Adipose tissue (tissue), 3 donors: ENCODE measurements around the gene ICE2. TPM values are rescaled to one million over a fixed set of nuclear protein-coding genes. Genes with fewer than 3 reads are reported as not detected.

Experiments used
- H3K27ac ChIP-seq: one replicate; pipeline ENCODE4 v1.5.1; 2013; ENCODE audit warnings: low read depth, low read length
- WGBS, 3 donors: extraction: QIAGEN DNeasy Blood & Tissue Kit; methylation state at CpG; one replicate each; pipeline ENCODE4 v1.1.7; 2013; 5-methylcytosine and 5-hydroxymethylcytosine counted together
- polyA plus RNA-seq, 3 donors: library from polyadenylated mRNA; stranded (reverse); fragments of 200-250 nt; gene quantifications; one replicate each; pipeline ENCODE4 v1.2.3, GENCODE V29; 2013
- donor health status: healthy with polysubstance abuse.
- donor health status: Bipolar disorder and iron deficiency.
- donor health status: healthy.

Gene ICE2
- 10 to 100 TPM in 1 of 3 donors, 1 to 10 TPM in 2; 7.2 to 13.2 (median 9.6) TPM for polyA plus RNA-seq

- H3K27ac ChIP-seq: peak within 1 kb of the TSS; percentile 73
- WGBS, 3 donors: 0% methylated on average over 54 to 57 of the region's 57 CpGs
Measured at GRCh38 chr15:60478566-60479360, at the start of gene ICE2. ICE2 (minus strand) TSS chr15:60479142; CDS start chr15:60477977, 1,165 bp downstream.

GRCh38 chr15:60528530-60528929, 49.6 kb upstream of the ICE2 start:
- 85 to 91% (median 90%) methylated on average over 1 of the region's 1 CpG for WGBS, 3 donors
- H3K27ac ChIP-seq: no peak overlapping the region

GRCh38 chr15:60527456-60527855, 48.5 kb upstream of the ICE2 start:
- H3K27ac ChIP-seq: no peak overlapping the region
- 80 to 90% (median 87%) methylated on average over 4 of the region's 4 CpGs for WGBS, 3 donors

- 67 to 83% (median 69%) methylated on average over 10 of the region's 10 CpGs for WGBS, 3 donors
- H3K27ac ChIP-seq: no peak overlapping the region
Measured at GRCh38 chr15:60526127-60526616, 47.2 kb upstream of the ICE2 start.

- 62 to 74% (median 66%) methylated on average over 4 of the region's 4 CpGs for WGBS, 3 donors
- no peak overlapping the region for H3K27ac ChIP-seq
Measured at GRCh38 chr15:60525341-60526039, 46.5 kb upstream of the ICE2 start.

- 42 to 62% (median 55%) methylated on average over 2 of the region's 2 CpGs for WGBS, 3 donors
- H3K27ac ChIP-seq: no peak overlapping the region
Measured at GRCh38 chr15:60523056-60523455, 44.1 kb upstream of the ICE2 start.

GRCh38 chr15:60520825-60521368, 42.0 kb upstream of the ICE2 start:
- 66 to 71% (median 69%) methylated on average over 8 of the region's 8 CpGs for WGBS, 3 donors

GRCh38 chr15:60520013-60520824, 41.3 kb upstream of the ICE2 start:
- 76 to 81% (median 80%) methylated on average over 6 of the region's 6 CpGs for WGBS, 3 donors
- no peak overlapping the region for H3K27ac ChIP-seq

More at GRCh38 chr15:60520825-60521368, 42.0 kb upstream of the ICE2 start:
- no peak overlapping the region for H3K27ac ChIP-seq

- WGBS, 3 donors: 68 to 90% (median 73%) methylated on average over 1 of the region's 1 CpG
- H3K27ac ChIP-seq: no peak overlapping the region
Measured at GRCh38 chr15:60519218-60519617, 40.3 kb upstream of the ICE2 start.

- no peak overlapping the region for H3K27ac ChIP-seq
- WGBS, 3 donors: 73 to 91% (median 83%) methylated on average over 8 of the region's 8 CpGs
Measured at GRCh38 chr15:60518511-60518910, 39.6 kb upstream of the ICE2 start.

- H3K27ac ChIP-seq: no peak overlapping the region
- 95 to 97% (median 96%) methylated on average over 12 of the region's 12 CpGs for WGBS, 3 donors
Measured at GRCh38 chr15:60514261-60514881, 35.4 kb upstream of the ICE2 start.

- WGBS, 3 donors: 93 to 95% (median 94%) methylated on average over 7 of the region's 7 CpGs
Measured at GRCh38 chr15:60513676-60514075, 34.7 kb upstream of the ICE2 start.

GRCh38 chr15:60512937-60513336, 34.0 kb upstream of the ICE2 start:
- H3K27ac ChIP-seq: no peak overlapping the region
- WGBS, 3 donors: 56 to 85% (median 80%) methylated on average over 4 of the region's 4 CpGs

More at GRCh38 chr15:60513676-60514075, 34.7 kb upstream of the ICE2 start:
- no peak overlapping the region for H3K27ac ChIP-seq

- 85 to 89% (median 87%) methylated on average over 21 of the region's 21 CpGs for WGBS, 3 donors
- no peak overlapping the region for H3K27ac ChIP-seq
Measured at GRCh38 chr15:60511351-60512031, 32.5 kb upstream of the ICE2 start.

- 49 to 70% (median 63%) methylated on average over 5 of the region's 5 CpGs for WGBS, 3 donors
- H3K27ac ChIP-seq: no peak overlapping the region
Measured at GRCh38 chr15:60510006-60510405, 31.1 kb upstream of the ICE2 start.

- 45 to 85% (median 77%) methylated on average over 3 of the region's 3 CpGs for WGBS, 3 donors
- H3K27ac ChIP-seq: no peak overlapping the region
Measured at GRCh38 chr15:60509470-60509869, 30.5 kb upstream of the ICE2 start.

GRCh38 chr15:60508442-60508841, 29.5 kb upstream of the ICE2 start:
- 94 to 97% (median 95%) methylated on average over 4 of the region's 4 CpGs for WGBS, 3 donors
- no peak overlapping the region for H3K27ac ChIP-seq
